WTC11 (cell line): ENCODE measurements around the gene RPS6KA2. TPM values are rescaled to one million over a fixed set of nuclear protein-coding genes. Genes with fewer than 3 reads are reported as not detected.
"Not testable (repeated sequence)": the region's sequence is repeated elsewhere in the genome, so short reads cannot be mapped to it uniquely, and the experiment has no call there.

Experiments used
- ATAC-seq: fragments of 200-7000 bp; cut with Tn5 transposase; 2 replicates; pipeline ENCODE4 v1.10.0; 2021; ENCODE audit warnings: mild to moderate bottlenecking, moderate library complexity
- CTCF ChIA-PET: fragments of 300-600 bp; sonication (Branson Sonifier 250); formaldehyde crosslinking; loops from one replicate; lab custom pipeline; 2021; ENCODE audit warnings: antibody characterized with exemption; lab: Charles Lee
- POLR2A ChIA-PET: fragments of 350-600 bp; sonication (Branson Sonifier 250); formaldehyde crosslinking; loops from one replicate; lab custom pipeline; 2021; ENCODE audit warnings: antibody characterized with exemption; lab: Charles Lee
- DNase-seq: peaks from one replicate; pipeline ENCODE4 v3.0.0; 2021; ENCODE audit warnings: low spot score
- H3K27ac Mint-ChIP-seq: 2 replicates; pipeline ENCODE4 v1.8.0; 2021; ENCODE audit warnings: mixed read lengths
- H3K27me3 Mint-ChIP-seq: 2 replicates; pipeline ENCODE4 v1.8.0; 2021; ENCODE audit warnings: low read depth, mild to moderate bottlenecking, moderate library complexity, mixed read lengths
- H3K36me3 Mint-ChIP-seq: 2 replicates; pipeline ENCODE4 v1.8.0; 2021; ENCODE audit warnings: mixed read lengths
- H3K4me1 Mint-ChIP-seq: 2 replicates; pipeline ENCODE4 v1.8.0; 2022; ENCODE audit warnings: mixed read lengths
- H3K4me3 Mint-ChIP-seq: 2 replicates; pipeline ENCODE4 v1.8.0; 2021; ENCODE audit warnings: mild to moderate bottlenecking, moderate library complexity, mixed read lengths
- H3K9me3 Mint-ChIP-seq: 2 replicates; pipeline ENCODE4 v1.8.0; 2021; ENCODE audit warnings: mixed read lengths
- AR ChIP-seq: fragments of 250-450 bp; sonication (Bioruptor Pico); IDR thresholded peaks from 2 replicates; pipeline ENCODE4 v1.9.0; 2021; ENCODE audit warnings: mild to moderate bottlenecking
- FOXJ3 ChIP-seq: sonication (generic); formaldehyde crosslinking; IDR thresholded peaks from 2 replicates; pipeline ENCODE4 v1.9.0; 2021; ENCODE audit warnings: missing genetic modification reagents, mild to moderate bottlenecking, borderline replicate concordance
- FOXP1 ChIP-seq: sonication (generic); formaldehyde crosslinking; IDR thresholded peaks from 2 replicates; pipeline ENCODE4 v1.8.0; 2022; ENCODE audit warnings: missing genetic modification reagents, mild to moderate bottlenecking, moderate library complexity, borderline replicate concordance
- NFE2L1 ChIP-seq: sonication (generic); formaldehyde crosslinking; IDR thresholded peaks from 2 replicates; pipeline ENCODE4 v1.8.1; 2023; ENCODE audit warnings: missing genetic modification reagents
- NFYB ChIP-seq: sonication (generic); formaldehyde crosslinking; conservative IDR thresholded peaks from 2 replicates; pipeline ENCODE4 v1.8.0; 2022; ENCODE audit warnings: low read depth, missing genetic modification reagents
- OVOL2 ChIP-seq: fragments of 250-450 bp; sonication (Bioruptor Pico); IDR thresholded peaks from 2 replicates; pipeline ENCODE4 v1.9.0; 2021; ENCODE audit warnings: mild to moderate bottlenecking, borderline replicate concordance
- TEAD4 ChIP-seq: sonication (generic); formaldehyde crosslinking; IDR thresholded peaks from 2 replicates; pipeline ENCODE4 v1.8.0; 2022; ENCODE audit warnings: mild to moderate bottlenecking, missing genetic modification reagents
- ZNF281 ChIP-seq: sonication (generic); formaldehyde crosslinking; IDR thresholded peaks from 2 replicates; pipeline ENCODE4 v1.8.0; 2023; ENCODE audit warnings: mild to moderate bottlenecking, missing genetic modification reagents
- ZNF396 ChIP-seq: fragments of 250-450 bp; sonication (Bioruptor Pico); IDR thresholded peaks from 2 replicates; pipeline ENCODE4 v1.8.0; 2021; ENCODE audit warnings: mild to moderate bottlenecking, moderate library complexity, borderline replicate concordance
- total RNA-seq: library from RNA; stranded (reverse); gene quantifications from 3 replicates; pipeline ENCODE4 v1.2.3, GENCODE V29; 2021
- TF ChIP-seq, protein P1 (sequence below): sonication (generic); formaldehyde crosslinking; IDR thresholded peaks from 2 replicates; pipeline ENCODE4 v1.8.0; 2023; ENCODE audit warnings: missing genetic modification reagents, mild to moderate bottlenecking, borderline replicate concordance
- TF ChIP-seq, protein P2 (sequence below): sonication (generic); formaldehyde crosslinking; IDR thresholded peaks from 2 replicates; pipeline ENCODE4 v1.8.1; 2023; ENCODE audit warnings: mild to moderate bottlenecking, missing genetic modification reagents
- TF ChIP-seq, protein P3 (sequence below): sonication (generic); formaldehyde crosslinking; IDR thresholded peaks from 2 replicates; pipeline ENCODE4 v1.8.1; 2022; ENCODE audit warnings: low read depth, mild to moderate bottlenecking, moderate library complexity, missing genetic modification reagents, borderline replicate concordance

Gene RPS6KA2
- total RNA-seq, 1 experiment from 2014 or later = 24.2 TPM

DNA sequence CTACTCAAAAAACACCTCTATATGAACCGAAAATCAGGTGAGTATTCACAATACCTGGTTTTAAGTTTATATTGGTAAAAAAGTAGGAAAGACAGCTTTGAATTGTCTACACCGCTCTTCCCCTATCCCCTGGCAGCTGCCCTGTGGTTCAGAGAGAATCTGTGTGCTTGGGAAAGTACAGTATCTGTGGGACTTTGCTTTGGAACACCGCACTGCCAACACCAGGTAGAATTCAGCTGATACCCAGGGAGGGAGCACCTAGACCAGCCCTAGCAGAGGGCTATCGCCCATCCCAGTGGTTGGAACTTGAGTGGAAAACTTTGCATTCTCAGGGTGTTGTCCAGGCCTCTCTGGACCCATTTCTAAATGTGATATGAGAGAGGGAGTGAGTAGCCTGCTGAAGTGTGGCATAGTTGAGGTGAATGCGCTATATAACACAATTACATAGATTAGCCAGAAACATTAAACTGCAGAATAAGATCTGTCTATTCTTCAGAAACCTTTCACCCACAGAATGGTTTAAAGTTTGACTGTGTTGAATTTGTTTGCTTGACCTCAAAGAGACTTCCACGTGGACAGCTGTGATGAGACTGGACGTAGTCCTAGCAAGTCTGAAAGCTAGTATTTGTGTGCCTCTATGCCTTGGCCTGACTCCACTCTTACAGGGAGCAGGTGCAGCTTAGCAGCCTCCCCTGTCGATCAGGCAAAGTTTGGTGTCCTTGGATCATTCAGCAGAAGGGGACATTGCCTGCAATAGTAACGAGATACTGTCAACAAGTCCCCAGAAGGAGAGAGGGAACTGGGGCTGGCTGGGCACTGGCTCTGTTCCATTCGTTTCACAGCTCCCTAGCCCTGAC lies 232.8 kb downstream of the RPS6KA2 start:
- no peaks in the 10 kb centered on the region for H3K36me3 Mint-ChIP-seq
- H3K4me1 Mint-ChIP-seq = peaks cover 13% of the 10 kb centered on the region
- H3K27ac Mint-ChIP-seq = no peak overlapping the region
- ATAC-seq (no peak), DNase-seq (no peak)
- peaks cover 5% of the 10 kb centered on the region for H3K27me3 Mint-ChIP-seq
- POLR2A ChIA-PET = no interaction called here
- H3K4me3 Mint-ChIP-seq = no peak overlapping the region
- CTCF ChIA-PET = interaction anchor here (1.3 to 3.8 kb wide), 2 partner anchors 13 to 114 kb away, joined by 4 to 19 read pairs; no protein-coding TSS in a partner anchor
- TF ChIP-seq, protein P1, sequence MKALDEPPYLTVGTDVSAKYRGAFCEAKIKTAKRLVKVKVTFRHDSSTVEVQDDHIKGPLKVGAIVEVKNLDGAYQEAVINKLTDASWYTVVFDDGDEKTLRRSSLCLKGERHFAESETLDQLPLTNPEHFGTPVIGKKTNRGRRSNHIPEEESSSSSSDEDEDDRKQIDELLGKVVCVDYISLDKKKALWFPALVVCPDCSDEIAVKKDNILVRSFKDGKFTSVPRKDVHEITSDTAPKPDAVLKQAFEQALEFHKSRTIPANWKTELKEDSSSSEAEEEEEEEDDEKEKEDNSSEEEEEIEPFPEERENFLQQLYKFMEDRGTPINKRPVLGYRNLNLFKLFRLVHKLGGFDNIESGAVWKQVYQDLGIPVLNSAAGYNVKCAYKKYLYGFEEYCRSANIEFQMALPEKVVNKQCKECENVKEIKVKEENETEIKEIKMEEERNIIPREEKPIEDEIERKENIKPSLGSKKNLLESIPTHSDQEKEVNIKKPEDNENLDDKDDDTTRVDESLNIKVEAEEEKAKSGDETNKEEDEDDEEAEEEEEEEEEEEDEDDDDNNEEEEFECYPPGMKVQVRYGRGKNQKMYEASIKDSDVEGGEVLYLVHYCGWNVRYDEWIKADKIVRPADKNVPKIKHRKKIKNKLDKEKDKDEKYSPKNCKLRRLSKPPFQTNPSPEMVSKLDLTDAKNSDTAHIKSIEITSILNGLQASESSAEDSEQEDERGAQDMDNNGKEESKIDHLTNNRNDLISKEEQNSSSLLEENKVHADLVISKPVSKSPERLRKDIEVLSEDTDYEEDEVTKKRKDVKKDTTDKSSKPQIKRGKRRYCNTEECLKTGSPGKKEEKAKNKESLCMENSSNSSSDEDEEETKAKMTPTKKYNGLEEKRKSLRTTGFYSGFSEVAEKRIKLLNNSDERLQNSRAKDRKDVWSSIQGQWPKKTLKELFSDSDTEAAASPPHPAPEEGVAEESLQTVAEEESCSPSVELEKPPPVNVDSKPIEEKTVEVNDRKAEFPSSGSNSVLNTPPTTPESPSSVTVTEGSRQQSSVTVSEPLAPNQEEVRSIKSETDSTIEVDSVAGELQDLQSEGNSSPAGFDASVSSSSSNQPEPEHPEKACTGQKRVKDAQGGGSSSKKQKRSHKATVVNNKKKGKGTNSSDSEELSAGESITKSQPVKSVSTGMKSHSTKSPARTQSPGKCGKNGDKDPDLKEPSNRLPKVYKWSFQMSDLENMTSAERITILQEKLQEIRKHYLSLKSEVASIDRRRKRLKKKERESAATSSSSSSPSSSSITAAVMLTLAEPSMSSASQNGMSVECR = no peak
- TF ChIP-seq NFE2L1 (CRISPR knock-in tag) (no peak), TEAD4 (CRISPR knock-in tag) (no peak), ZNF396 (CRISPR knock-in tag) (no peak)
- TF ChIP-seq, protein P2, sequence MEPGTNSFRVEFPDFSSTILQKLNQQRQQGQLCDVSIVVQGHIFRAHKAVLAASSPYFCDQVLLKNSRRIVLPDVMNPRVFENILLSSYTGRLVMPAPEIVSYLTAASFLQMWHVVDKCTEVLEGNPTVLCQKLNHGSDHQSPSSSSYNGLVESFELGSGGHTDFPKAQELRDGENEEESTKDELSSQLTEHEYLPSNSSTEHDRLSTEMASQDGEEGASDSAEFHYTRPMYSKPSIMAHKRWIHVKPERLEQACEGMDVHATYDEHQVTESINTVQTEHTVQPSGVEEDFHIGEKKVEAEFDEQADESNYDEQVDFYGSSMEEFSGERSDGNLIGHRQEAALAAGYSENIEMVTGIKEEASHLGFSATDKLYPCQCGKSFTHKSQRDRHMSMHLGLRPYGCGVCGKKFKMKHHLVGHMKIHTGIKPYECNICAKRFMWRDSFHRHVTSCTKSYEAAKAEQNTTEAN (CRISPR knock-in tag) = no peak
- peaks cover 6% of the 10 kb centered on the region; the same call in 1 of the 2 replicates for H3K9me3 Mint-ChIP-seq

- ChIA-PET POLR2A (no interaction called here), CTCF (interaction anchor here (1.3 to 3.8 kb wide), 3 partner anchors 12 to 113 kb away, joined by 4 to 19 read pairs (median 8); no protein-coding TSS in a partner anchor)
- no peak; the same call in 1 of the 2 replicates for ATAC-seq
- no peaks in the 10 kb centered on the region for H3K36me3 Mint-ChIP-seq
- H3K4me3 Mint-ChIP-seq = no peak overlapping the region
- peaks cover 6% of the 10 kb centered on the region; the same call in 1 of the 2 replicates for H3K9me3 Mint-ChIP-seq
- no peak for DNase-seq
- H3K27ac Mint-ChIP-seq = no peak overlapping the region
- H3K4me1 Mint-ChIP-seq = peaks cover 10% of the 10 kb centered on the region
- H3K27me3 Mint-ChIP-seq = peaks cover 5% of the 10 kb centered on the region
- TF ChIP-seq OVOL2 (CRISPR knock-in tag) = no peak
Observed at GRCh38 chr6:166393535-166393823, 233.6 kb downstream of the RPS6KA2 start.

DNA sequence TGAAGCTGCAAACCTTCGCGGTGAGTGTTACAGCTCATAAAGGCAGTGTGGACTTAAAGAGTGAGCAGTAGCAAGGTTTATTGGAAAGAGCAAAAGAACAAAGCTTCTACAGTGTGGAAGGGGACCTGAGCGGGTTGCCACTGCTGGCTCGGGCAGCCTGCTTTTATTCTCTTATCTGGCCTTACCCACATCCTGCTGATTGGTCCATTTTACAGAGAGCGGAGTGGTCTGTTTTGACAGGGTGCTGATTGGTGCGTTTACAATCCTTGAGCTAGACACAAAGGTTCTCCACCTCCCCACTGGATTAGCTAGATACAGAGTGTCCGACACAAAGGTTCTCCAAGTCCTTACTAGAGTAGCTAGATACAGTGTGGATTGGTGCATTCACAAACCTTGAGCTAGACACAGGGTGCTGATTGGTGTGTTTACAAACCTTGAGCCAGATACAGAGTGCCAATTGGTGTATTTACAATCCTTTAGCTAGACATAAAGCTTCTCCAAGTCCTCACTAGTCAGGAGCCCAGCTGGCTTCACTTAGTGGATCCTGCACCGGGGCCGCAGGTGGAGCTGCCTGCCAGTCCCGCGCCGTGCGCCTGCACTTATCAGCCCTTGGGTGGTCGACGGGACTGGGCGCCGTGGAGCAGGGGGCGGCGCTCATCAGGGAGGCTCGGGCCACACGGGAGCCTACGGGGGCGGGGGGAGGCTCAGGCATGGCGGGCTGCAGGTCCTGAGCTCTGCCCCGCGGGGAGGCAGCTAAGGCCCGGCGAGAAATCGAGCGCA lies 234.1 kb downstream of the RPS6KA2 start:
- DNase-seq, ATAC-seq, POLR2A ChIA-PET, H3K36me3 Mint-ChIP-seq, H3K4me3 Mint-ChIP-seq, H3K9me3 Mint-ChIP-seq, H3K27ac Mint-ChIP-seq, H3K4me1 Mint-ChIP-seq: not testable (repeated sequence)
- CTCF ChIA-PET = interaction anchor here (1.3 to 3.8 kb wide), 4 partner anchors 8 to 113 kb away, joined by 4 to 19 read pairs (median 6); no protein-coding TSS in a partner anchor
- TF ChIP-seq NFYB (CRISPR knock-in tag) = peak; percentile 32; the same call in 1 of the 2 replicates
- TF ChIP-seq, all 79 proteins: peak for 1; not testable (repeated sequence) for 78
- H3K27me3 Mint-ChIP-seq = not testable (repeated sequence)

GRCh38 chr6:166389119-166389518 lies 237.9 kb downstream of the RPS6KA2 start:
- no peak for DNase-seq
- CTCF ChIA-PET = interaction anchor here (1.5 to 3.1 kb wide), 2 partner anchors 12 to 76 kb away, joined by 6 to 17 read pairs; no protein-coding TSS in a partner anchor
- TF ChIP-seq, protein P3, sequence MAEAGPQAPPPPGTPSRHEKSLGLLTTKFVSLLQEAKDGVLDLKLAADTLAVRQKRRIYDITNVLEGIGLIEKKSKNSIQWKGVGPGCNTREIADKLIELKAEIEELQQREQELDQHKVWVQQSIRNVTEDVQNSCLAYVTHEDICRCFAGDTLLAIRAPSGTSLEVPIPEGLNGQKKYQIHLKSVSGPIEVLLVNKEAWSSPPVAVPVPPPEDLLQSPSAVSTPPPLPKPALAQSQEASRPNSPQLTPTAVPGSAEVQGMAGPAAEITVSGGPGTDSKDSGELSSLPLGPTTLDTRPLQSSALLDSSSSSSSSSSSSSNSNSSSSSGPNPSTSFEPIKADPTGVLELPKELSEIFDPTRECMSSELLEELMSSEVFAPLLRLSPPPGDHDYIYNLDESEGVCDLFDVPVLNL (CRISPR knock-in tag) = no peak
- TF ChIP-seq FOXJ3 (CRISPR knock-in tag) (no peak), FOXP1 (CRISPR knock-in tag) (no peak), ZNF281 (CRISPR knock-in tag) (no peak), AR (CRISPR knock-in tag) (no peak)

More at GRCh38 chr6:166389119-166389518, 237.9 kb downstream of the RPS6KA2 start:
- Mint-ChIP-seq H3K9me3 (no peaks in the 10 kb centered on the region), H3K27me3 (peaks cover 3% of the 10 kb centered on the region), H3K4me3 (no peak overlapping the region), H3K27ac (no peak overlapping the region), H3K4me1 (peaks cover 11% of the 10 kb centered on the region; the same call in 1 of the 2 replicates), H3K36me3 (no peaks in the 10 kb centered on the region)
- POLR2A ChIA-PET = no interaction called here
- no peak for ATAC-seq
